ENCODE results near the gene ADAMTS2.
"Not testable (repeated sequence)": the region's sequence is repeated elsewhere in the genome, so short reads cannot be mapped to it uniquely, and the experiment has no call there.

Gene ADAMTS2

DNA sequence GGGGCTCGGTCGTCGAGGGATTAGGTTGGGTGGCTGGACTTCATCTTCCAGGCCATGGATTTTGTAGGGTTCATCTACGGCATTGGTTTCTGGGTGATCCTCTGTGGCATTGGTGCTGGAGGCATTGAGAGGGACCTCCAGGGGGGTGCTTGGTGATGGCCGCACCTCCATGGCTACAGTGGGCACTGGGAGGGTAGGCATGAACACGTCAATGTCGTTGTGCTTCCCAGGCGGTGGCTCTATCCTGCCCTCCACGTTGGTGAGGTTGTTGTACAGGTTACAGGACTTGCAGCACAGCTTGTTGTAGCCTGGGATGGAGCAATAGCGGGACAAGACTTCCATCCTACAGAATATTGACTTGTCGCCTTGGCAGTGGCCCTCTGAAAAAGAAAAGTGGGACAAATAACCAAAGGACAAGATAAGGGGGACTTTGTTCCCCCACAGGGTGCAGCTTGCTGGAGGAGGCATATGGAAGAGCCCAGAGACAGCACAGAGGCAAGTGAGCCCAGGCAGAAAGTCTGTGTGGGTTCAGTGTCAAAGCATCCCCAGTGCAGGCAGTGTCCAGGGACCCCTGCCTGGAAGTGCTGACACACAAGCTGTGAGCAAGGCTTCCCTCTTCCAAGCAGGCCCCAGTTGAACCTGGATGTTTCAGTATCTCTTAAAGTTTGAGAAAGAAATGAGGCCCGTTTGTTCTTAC is 231.2 kb downstream of the ADAMTS2 start:
- H3K4me1 ChIP-seq (ENCODE audit: control extremely low read depth in 1 of 4, control insufficient read depth in 4 of 4, insufficient read depth in 4 of 4, low read length in 3 of 4), result no peaks in the 10 kb centered on the region
- H3K27ac ChIP-seq (ENCODE audit: insufficient read depth in 1 of 2, low read depth in 1 of 2, low read length in 2 of 2, poor library complexity in 1 of 2, severe bottlenecking in 2 of 2), result no peak overlapping the region
- no peaks in the 10 kb centered on the region for H3K36me3 ChIP-seq (ENCODE audit: control insufficient read depth in 4 of 4, insufficient read depth in 4 of 4, low read length in 3 of 4)
- 93% methylated on average over 12 of the region's 12 CpGs for WGBS (ENCODE audit: insufficient coverage)
- POLR2A ChIA-PET, result no interaction called here
- DNase-seq, result no peak
- H3K9me3 ChIP-seq (ENCODE audit: control extremely low read depth in 1 of 5, control insufficient read depth in 4 of 5, insufficient read depth in 2 of 5, low read depth in 1 of 5, low read length in 4 of 5), result peaks cover 0 to 52% (median 28%) of the 10 kb centered on the region in 5 experiments
- no peak overlapping the region for H3K4me3 ChIP-seq (ENCODE audit: control insufficient read depth in 1 of 7, extremely low read depth in 1 of 7, insufficient read depth in 4 of 7, low read depth in 2 of 7, low read length in 6 of 7)
- H3K27me3 ChIP-seq (replicated peaks in 2 of 5; ENCODE audit: control insufficient read depth in 4 of 5, insufficient read depth in 5 of 5, low read length in 4 of 5), result no peaks in the 10 kb centered on the region
- CTCF ChIA-PET, result no interaction called here

GRCh38 chr5:179113143-179113530 is 232.1 kb downstream of the ADAMTS2 start:
- Histone ChIP-seq H3K9me3 (ENCODE audit: control extremely low read depth in 1 of 5, control insufficient read depth in 4 of 5, insufficient read depth in 2 of 5, low read depth in 1 of 5, low read length in 4 of 5) (peaks cover 0 to 52% (median 27%) of the 10 kb centered on the region in 5 experiments), H3K4me1 (ENCODE audit: control extremely low read depth in 1 of 4, control insufficient read depth in 4 of 4, insufficient read depth in 4 of 4, low read length in 3 of 4) (no peaks in the 10 kb centered on the region), H3K27me3 (replicated peaks in 2 of 5; ENCODE audit: control insufficient read depth in 4 of 5, insufficient read depth in 5 of 5, low read length in 4 of 5) (no peaks in the 10 kb centered on the region), H3K4me3 (ENCODE audit: control insufficient read depth in 1 of 7, extremely low read depth in 1 of 7, insufficient read depth in 4 of 7, low read depth in 2 of 7, low read length in 6 of 7) (no peak overlapping the region), H3K27ac (ENCODE audit: insufficient read depth in 1 of 2, low read depth in 1 of 2, low read length in 2 of 2, poor library complexity in 1 of 2, severe bottlenecking in 2 of 2) (no peak overlapping the region), H3K36me3 (ENCODE audit: control insufficient read depth in 4 of 4, insufficient read depth in 4 of 4, low read length in 3 of 4) (no peaks in the 10 kb centered on the region)
- 96% methylated on average over 11 of the region's 13 CpGs for WGBS (ENCODE audit: insufficient coverage)
- ChIA-PET CTCF (no interaction called here), POLR2A (no interaction called here)
- no peak for DNase-seq

GRCh38 chr5:179112469-179113142 is 232.7 kb downstream of the ADAMTS2 start:
- H3K36me3 ChIP-seq (ENCODE audit: control insufficient read depth in 4 of 4, insufficient read depth in 4 of 4, low read length in 3 of 4), result no peaks in the 10 kb centered on the region
- no peaks in the 10 kb centered on the region for H3K27me3 ChIP-seq (replicated peaks in 2 of 5; ENCODE audit: control insufficient read depth in 4 of 5, insufficient read depth in 5 of 5, low read length in 4 of 5)
- no peak overlapping the region for H3K27ac ChIP-seq (ENCODE audit: insufficient read depth in 1 of 2, low read depth in 1 of 2, low read length in 2 of 2, poor library complexity in 1 of 2, severe bottlenecking in 2 of 2)
- ChIA-PET POLR2A (no interaction called here), CTCF (no interaction called here)
- no peaks in the 10 kb centered on the region for H3K4me1 ChIP-seq (ENCODE audit: control extremely low read depth in 1 of 4, control insufficient read depth in 4 of 4, insufficient read depth in 4 of 4, low read length in 3 of 4)
- peaks cover 0 to 52% (median 27%) of the 10 kb centered on the region in 5 experiments for H3K9me3 ChIP-seq (ENCODE audit: control extremely low read depth in 1 of 5, control insufficient read depth in 4 of 5, insufficient read depth in 2 of 5, low read depth in 1 of 5, low read length in 4 of 5)
- DNase-seq, result no peak
- no peak overlapping the region for H3K4me3 ChIP-seq (ENCODE audit: control insufficient read depth in 1 of 7, extremely low read depth in 1 of 7, insufficient read depth in 4 of 7, low read depth in 2 of 7, low read length in 6 of 7)
- 96% methylated on average over 11 of the region's 12 CpGs for WGBS (ENCODE audit: insufficient coverage)

DNA sequence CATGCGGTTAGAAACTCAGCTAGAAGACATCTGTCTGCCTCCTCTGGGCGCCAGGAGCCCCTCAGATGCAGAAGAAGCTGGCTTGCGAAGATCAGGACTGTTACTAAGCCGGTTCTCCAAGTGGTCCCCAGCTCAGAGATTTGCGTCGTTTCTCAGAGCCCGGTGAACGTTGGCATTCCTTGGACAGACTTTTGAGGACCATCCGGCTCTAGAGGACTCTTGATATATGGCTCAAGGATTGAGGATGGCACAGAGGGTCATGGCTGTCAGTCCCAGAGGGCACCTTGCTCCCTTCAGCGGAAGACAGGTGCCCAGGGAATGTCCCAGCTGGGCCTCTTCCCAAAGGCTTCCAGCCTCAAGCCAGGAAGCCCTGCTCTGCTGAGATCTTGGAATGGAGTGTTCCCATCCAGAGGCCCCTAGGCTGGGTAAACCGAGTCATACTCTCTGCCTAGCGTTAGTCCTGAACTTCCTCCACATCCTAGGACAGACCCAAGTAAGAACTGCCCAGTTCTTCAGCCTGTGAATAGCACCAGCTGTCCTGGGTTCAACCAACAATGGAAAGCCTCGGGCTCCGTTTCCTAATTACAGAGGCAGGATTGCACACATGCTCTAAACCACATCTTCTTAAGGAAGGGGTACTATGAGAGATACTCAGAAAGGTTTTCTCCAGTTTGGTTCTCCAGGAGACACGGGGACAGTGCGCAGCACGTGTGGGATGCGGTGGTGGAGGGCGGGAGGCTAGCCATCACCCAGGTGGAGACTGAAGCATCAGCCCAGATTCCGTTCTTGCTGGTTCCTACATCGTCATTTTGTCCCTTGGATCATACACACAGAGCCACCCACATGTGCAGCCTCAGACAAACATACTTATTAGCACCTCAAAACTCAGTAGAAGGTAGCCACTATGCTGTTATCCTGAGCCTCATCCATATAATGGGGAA is 233.7 kb downstream of the ADAMTS2 start:
- POLR2A ChIA-PET, result no interaction called here
- H3K36me3 ChIP-seq (ENCODE audit: control insufficient read depth in 4 of 4, insufficient read depth in 4 of 4, low read length in 3 of 4), result no peaks in the 10 kb centered on the region
- H3K4me1 ChIP-seq (ENCODE audit: control extremely low read depth in 1 of 4, control insufficient read depth in 4 of 4, insufficient read depth in 4 of 4, low read length in 3 of 4), result no peaks in the 10 kb centered on the region
- 86% methylated on average over 18 of the region's 21 CpGs for WGBS (ENCODE audit: insufficient coverage)
- peaks cover 0 to 48% (median 23%) of the 10 kb centered on the region in 5 experiments for H3K9me3 ChIP-seq (ENCODE audit: control extremely low read depth in 1 of 5, control insufficient read depth in 4 of 5, insufficient read depth in 2 of 5, low read depth in 1 of 5, low read length in 4 of 5)
- DNase-seq, result no peak
- no peaks in the 10 kb centered on the region for H3K27me3 ChIP-seq (replicated peaks in 2 of 5; ENCODE audit: control insufficient read depth in 4 of 5, insufficient read depth in 5 of 5, low read length in 4 of 5)
- no peak overlapping the region for H3K4me3 ChIP-seq (ENCODE audit: control insufficient read depth in 1 of 7, extremely low read depth in 1 of 7, insufficient read depth in 4 of 7, low read depth in 2 of 7, low read length in 6 of 7)
- H3K27ac ChIP-seq (ENCODE audit: insufficient read depth in 1 of 2, low read depth in 1 of 2, low read length in 2 of 2, poor library complexity in 1 of 2, severe bottlenecking in 2 of 2), result no peak overlapping the region
- CTCF ChIA-PET, result no interaction called here

- Histone ChIP-seq H3K9me3 (ENCODE audit: control extremely low read depth in 1 of 5, control insufficient read depth in 4 of 5, insufficient read depth in 2 of 5, low read depth in 1 of 5, low read length in 4 of 5) (peaks cover 0 to 41% (median 22%) of the 10 kb centered on the region in 5 experiments), H3K4me3 (ENCODE audit: control insufficient read depth in 1 of 7, extremely low read depth in 1 of 7, insufficient read depth in 4 of 7, low read depth in 2 of 7, low read length in 6 of 7) (no peak overlapping the region), H3K27ac (ENCODE audit: insufficient read depth in 1 of 2, low read depth in 1 of 2, low read length in 2 of 2, poor library complexity in 1 of 2, severe bottlenecking in 2 of 2) (no peak overlapping the region), H3K27me3 (replicated peaks in 2 of 5; ENCODE audit: control insufficient read depth in 4 of 5, insufficient read depth in 5 of 5, low read length in 4 of 5) (no peaks in the 10 kb centered on the region), H3K4me1 (ENCODE audit: control extremely low read depth in 1 of 4, control insufficient read depth in 4 of 4, insufficient read depth in 4 of 4, low read length in 3 of 4) (no peaks in the 10 kb centered on the region), H3K36me3 (ENCODE audit: control insufficient read depth in 4 of 4, insufficient read depth in 4 of 4, low read length in 3 of 4) (no peaks in the 10 kb centered on the region)
- ChIA-PET CTCF (no interaction called here), POLR2A (no interaction called here)
- 92% methylated on average over 7 of the region's 9 CpGs for WGBS (ENCODE audit: insufficient coverage)
- DNase-seq, result no peak
These were observed 234.7 kb downstream of the ADAMTS2 start for GRCh38 chr5:179110528-179110927.

DNA sequence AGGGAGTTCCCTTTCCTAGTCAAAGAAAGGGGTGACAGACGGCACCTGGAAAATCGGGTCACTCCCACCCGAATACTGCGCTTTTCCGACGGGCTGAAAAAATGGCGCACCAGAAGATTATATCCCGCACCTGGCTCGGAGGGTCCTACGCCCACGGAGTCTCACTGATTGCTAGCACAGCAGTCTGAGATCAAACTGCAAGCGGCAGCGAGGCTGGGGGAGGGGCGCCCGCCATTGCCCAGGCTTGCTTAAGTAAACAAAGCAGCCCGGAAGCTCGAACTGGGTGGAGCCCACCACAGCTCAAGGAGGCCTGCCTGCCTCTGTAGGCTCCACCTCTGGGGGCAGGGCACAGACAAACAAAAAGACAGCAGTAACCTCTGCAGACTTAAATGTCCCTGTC is 244.0 kb downstream of the ADAMTS2 start:
- H3K4me1 ChIP-seq (ENCODE audit: control extremely low read depth in 1 of 4, control insufficient read depth in 4 of 4, insufficient read depth in 4 of 4, low read length in 3 of 4); DNase-seq; POLR2A ChIA-PET; H3K36me3 ChIP-seq (ENCODE audit: control insufficient read depth in 4 of 4, insufficient read depth in 4 of 4, low read length in 3 of 4); H3K27ac ChIP-seq (ENCODE audit: insufficient read depth in 1 of 2, low read depth in 1 of 2, low read length in 2 of 2, poor library complexity in 1 of 2, severe bottlenecking in 2 of 2); H3K27me3 ChIP-seq (replicated peaks in 2 of 5; ENCODE audit: control insufficient read depth in 4 of 5, insufficient read depth in 5 of 5, low read length in 4 of 5); CTCF ChIA-PET; H3K4me3 ChIP-seq (ENCODE audit: control insufficient read depth in 1 of 7, extremely low read depth in 1 of 7, insufficient read depth in 4 of 7, low read depth in 2 of 7, low read length in 6 of 7): not testable (repeated sequence)
- H3K9me3 ChIP-seq (ENCODE audit: control extremely low read depth in 1 of 5, control insufficient read depth in 4 of 5, insufficient read depth in 2 of 5, low read depth in 1 of 5, low read length in 4 of 5), result peaks cover 2 to 27% (median 16%) of the 10 kb centered on the region in 5 experiments
- WGBS (ENCODE audit: insufficient coverage), result 95% methylated on average over 7 of the region's 17 CpGs

GRCh38 chr5:179089502-179089901 is 255.8 kb downstream of the ADAMTS2 start:
- peaks cover 16 to 75% (median 28%) of the 10 kb centered on the region in 5 experiments for H3K9me3 ChIP-seq (ENCODE audit: control extremely low read depth in 1 of 5, control insufficient read depth in 4 of 5, insufficient read depth in 2 of 5, low read depth in 1 of 5, low read length in 4 of 5)
- CTCF ChIA-PET, result no interaction called here
- 67% methylated on average over 1 of the region's 2 CpGs for WGBS (ENCODE audit: insufficient coverage)
- H3K27ac ChIP-seq (ENCODE audit: insufficient read depth in 1 of 2, low read depth in 1 of 2, low read length in 2 of 2, poor library complexity in 1 of 2, severe bottlenecking in 2 of 2), result no peak overlapping the region
- DNase-seq, result no peak
- no peaks in the 10 kb centered on the region for H3K27me3 ChIP-seq (replicated peaks in 2 of 5; ENCODE audit: control insufficient read depth in 4 of 5, insufficient read depth in 5 of 5, low read length in 4 of 5)
- POLR2A ChIA-PET, result no interaction called here
- no peak overlapping the region for H3K4me3 ChIP-seq (ENCODE audit: control insufficient read depth in 1 of 7, extremely low read depth in 1 of 7, insufficient read depth in 4 of 7, low read depth in 2 of 7, low read length in 6 of 7)
- no peaks in the 10 kb centered on the region for H3K36me3 ChIP-seq (ENCODE audit: control insufficient read depth in 4 of 4, insufficient read depth in 4 of 4, low read length in 3 of 4)
- no peaks in the 10 kb centered on the region for H3K4me1 ChIP-seq (ENCODE audit: control extremely low read depth in 1 of 4, control insufficient read depth in 4 of 4, insufficient read depth in 4 of 4, low read length in 3 of 4)

Data from common myeloid progenitor, CD34-positive (primary cell).